H1 (cell line): Measurements from ENCODE around the gene PRCP.

ENCODE experiments used
- POLR2A ChIP-seq, 2 experiments: IDR thresholded peaks; 1 replicate in 1 of 2; 2 replicates in 1 of 2; pipeline ENCODE4 v1.6.1; 2011; ENCODE audit warnings: low read depth in 2 of 2, low read length in 2 of 2, mild to moderate bottlenecking in 2 of 2; ENCODE audit errors: control extremely low read depth in 1 of 2
- SIRT6 ChIP-seq: IDR thresholded peaks from one replicate; pipeline ENCODE4 v1.7.1; 2012; ENCODE audit warnings: low read length, inconsistent platforms
- SP2 ChIP-seq: IDR thresholded peaks from 2 replicates; pipeline ENCODE4 v1.6.1; 2012; ENCODE audit warnings: mild to moderate bottlenecking, low read length, inconsistent platforms
- TBP ChIP-seq: IDR thresholded peaks from 2 replicates; pipeline ENCODE4 v1.6.1; 2011; ENCODE audit warnings: low read depth, low read length, improper control_type of control experiment
- TEAD4 ChIP-seq: IDR thresholded peaks from 2 replicates; pipeline ENCODE4 v1.6.1; 2012; ENCODE audit warnings: low read depth, low read length, inconsistent platforms, mixed read lengths
- TF ChIP-seq, protein P1 (sequence below), 3 experiments: IDR thresholded peaks; 1 replicate in 2 of 3; 2 replicates in 1 of 3; pipeline versions ENCODE4 v1.5.1 to v1.6.1; 2011; ENCODE audit warnings: low read length in 3 of 3, mild to moderate bottlenecking in 3 of 3, inconsistent platforms in 2 of 3, low read depth in 1 of 3, moderate library complexity in 1 of 3; ENCODE audit not compliant: insufficient read depth in 1 of 3; ENCODE audit errors: control extremely low read depth in 1 of 3
- TF ChIP-seq, protein P2 (sequence below): fragments of 300-600 bp; sonication (generic); IDR thresholded peaks from 2 replicates; pipeline ENCODE4 v1.7.1; 2012; ENCODE audit warnings: low read length, moderate library complexity, mild to moderate bottlenecking, inconsistent platforms; ENCODE audit not compliant: insufficient replicate concordance
- TF ChIP-seq, protein P3 (sequence below): IDR thresholded peaks from 2 replicates; pipeline ENCODE4 v1.6.1; 2011; ENCODE audit warnings: low read length, improper control_type of control experiment
- TF ChIP-seq, protein P4 (sequence below): IDR thresholded peaks from 2 replicates; pipeline ENCODE4 v1.6.1; 2012; ENCODE audit warnings: inconsistent platforms

DNA sequence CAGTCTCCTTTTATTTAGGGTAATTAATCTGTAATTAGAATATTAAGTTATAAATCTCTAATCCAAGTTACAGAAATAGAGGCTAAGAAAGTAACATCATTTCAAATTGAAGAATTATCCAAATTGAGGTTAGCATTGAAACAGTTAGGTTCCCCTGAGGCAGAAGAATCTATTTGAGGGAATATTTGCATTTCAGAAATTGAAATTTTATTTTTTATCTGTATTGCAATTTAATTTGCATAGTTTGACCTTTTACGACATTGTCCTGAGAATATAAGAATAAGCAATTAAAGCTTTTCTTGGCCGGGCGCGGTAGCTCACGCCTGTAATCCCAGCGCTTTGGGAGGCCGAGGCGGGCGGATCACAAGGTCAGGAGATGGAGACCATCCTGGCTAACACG, 28.9 kb upstream of the PRCP start:
- TF ChIP-seq, protein P1, sequence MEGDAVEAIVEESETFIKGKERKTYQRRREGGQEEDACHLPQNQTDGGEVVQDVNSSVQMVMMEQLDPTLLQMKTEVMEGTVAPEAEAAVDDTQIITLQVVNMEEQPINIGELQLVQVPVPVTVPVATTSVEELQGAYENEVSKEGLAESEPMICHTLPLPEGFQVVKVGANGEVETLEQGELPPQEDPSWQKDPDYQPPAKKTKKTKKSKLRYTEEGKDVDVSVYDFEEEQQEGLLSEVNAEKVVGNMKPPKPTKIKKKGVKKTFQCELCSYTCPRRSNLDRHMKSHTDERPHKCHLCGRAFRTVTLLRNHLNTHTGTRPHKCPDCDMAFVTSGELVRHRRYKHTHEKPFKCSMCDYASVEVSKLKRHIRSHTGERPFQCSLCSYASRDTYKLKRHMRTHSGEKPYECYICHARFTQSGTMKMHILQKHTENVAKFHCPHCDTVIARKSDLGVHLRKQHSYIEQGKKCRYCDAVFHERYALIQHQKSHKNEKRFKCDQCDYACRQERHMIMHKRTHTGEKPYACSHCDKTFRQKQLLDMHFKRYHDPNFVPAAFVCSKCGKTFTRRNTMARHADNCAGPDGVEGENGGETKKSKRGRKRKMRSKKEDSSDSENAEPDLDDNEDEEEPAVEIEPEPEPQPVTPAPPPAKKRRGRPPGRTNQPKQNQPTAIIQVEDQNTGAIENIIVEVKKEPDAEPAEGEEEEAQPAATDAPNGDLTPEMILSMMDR (IDR thresholded peaks at IDR 0.05; ENCODE audit: control extremely low read depth in 1 of 3, insufficient read depth in 1 of 3, low read depth in 1 of 3, low read length in 3 of 3) = no peak
- TF ChIP-seq POLR2A (IDR thresholded peaks at IDR 0.05; ENCODE audit: control extremely low read depth in 1 of 2, low read depth in 2 of 2, low read length in 2 of 2) (no peak), SP2 (no peak), TEAD4 (no peak), TBP (no peak), SIRT6 (no peak)
- TF ChIP-seq, protein P2, sequence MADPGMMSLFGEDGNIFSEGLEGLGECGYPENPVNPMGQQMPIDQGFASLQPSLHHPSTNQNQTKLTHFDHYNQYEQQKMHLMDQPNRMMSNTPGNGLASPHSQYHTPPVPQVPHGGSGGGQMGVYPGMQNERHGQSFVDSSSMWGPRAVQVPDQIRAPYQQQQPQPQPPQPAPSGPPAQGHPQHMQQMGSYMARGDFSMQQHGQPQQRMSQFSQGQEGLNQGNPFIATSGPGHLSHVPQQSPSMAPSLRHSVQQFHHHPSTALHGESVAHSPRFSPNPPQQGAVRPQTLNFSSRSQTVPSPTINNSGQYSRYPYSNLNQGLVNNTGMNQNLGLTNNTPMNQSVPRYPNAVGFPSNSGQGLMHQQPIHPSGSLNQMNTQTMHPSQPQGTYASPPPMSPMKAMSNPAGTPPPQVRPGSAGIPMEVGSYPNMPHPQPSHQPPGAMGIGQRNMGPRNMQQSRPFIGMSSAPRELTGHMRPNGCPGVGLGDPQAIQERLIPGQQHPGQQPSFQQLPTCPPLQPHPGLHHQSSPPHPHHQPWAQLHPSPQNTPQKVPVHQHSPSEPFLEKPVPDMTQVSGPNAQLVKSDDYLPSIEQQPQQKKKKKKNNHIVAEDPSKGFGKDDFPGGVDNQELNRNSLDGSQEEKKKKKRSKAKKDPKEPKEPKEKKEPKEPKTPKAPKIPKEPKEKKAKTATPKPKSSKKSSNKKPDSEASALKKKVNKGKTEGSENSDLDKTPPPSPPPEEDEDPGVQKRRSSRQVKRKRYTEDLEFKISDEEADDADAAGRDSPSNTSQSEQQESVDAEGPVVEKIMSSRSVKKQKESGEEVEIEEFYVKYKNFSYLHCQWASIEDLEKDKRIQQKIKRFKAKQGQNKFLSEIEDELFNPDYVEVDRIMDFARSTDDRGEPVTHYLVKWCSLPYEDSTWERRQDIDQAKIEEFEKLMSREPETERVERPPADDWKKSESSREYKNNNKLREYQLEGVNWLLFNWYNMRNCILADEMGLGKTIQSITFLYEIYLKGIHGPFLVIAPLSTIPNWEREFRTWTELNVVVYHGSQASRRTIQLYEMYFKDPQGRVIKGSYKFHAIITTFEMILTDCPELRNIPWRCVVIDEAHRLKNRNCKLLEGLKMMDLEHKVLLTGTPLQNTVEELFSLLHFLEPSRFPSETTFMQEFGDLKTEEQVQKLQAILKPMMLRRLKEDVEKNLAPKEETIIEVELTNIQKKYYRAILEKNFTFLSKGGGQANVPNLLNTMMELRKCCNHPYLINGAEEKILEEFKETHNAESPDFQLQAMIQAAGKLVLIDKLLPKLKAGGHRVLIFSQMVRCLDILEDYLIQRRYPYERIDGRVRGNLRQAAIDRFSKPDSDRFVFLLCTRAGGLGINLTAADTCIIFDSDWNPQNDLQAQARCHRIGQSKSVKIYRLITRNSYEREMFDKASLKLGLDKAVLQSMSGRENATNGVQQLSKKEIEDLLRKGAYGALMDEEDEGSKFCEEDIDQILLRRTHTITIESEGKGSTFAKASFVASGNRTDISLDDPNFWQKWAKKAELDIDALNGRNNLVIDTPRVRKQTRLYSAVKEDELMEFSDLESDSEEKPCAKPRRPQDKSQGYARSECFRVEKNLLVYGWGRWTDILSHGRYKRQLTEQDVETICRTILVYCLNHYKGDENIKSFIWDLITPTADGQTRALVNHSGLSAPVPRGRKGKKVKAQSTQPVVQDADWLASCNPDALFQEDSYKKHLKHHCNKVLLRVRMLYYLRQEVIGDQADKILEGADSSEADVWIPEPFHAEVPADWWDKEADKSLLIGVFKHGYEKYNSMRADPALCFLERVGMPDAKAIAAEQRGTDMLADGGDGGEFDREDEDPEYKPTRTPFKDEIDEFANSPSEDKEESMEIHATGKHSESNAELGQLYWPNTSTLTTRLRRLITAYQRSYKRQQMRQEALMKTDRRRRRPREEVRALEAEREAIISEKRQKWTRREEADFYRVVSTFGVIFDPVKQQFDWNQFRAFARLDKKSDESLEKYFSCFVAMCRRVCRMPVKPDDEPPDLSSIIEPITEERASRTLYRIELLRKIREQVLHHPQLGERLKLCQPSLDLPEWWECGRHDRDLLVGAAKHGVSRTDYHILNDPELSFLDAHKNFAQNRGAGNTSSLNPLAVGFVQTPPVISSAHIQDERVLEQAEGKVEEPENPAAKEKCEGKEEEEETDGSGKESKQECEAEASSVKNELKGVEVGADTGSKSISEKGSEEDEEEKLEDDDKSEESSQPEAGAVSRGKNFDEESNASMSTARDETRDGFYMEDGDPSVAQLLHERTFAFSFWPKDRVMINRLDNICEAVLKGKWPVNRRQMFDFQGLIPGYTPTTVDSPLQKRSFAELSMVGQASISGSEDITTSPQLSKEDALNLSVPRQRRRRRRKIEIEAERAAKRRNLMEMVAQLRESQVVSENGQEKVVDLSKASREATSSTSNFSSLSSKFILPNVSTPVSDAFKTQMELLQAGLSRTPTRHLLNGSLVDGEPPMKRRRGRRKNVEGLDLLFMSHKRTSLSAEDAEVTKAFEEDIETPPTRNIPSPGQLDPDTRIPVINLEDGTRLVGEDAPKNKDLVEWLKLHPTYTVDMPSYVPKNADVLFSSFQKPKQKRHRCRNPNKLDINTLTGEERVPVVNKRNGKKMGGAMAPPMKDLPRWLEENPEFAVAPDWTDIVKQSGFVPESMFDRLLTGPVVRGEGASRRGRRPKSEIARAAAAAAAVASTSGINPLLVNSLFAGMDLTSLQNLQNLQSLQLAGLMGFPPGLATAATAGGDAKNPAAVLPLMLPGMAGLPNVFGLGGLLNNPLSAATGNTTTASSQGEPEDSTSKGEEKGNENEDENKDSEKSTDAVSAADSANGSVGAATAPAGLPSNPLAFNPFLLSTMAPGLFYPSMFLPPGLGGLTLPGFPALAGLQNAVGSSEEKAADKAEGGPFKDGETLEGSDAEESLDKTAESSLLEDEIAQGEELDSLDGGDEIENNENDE = no peak
- TF ChIP-seq, protein P3, sequence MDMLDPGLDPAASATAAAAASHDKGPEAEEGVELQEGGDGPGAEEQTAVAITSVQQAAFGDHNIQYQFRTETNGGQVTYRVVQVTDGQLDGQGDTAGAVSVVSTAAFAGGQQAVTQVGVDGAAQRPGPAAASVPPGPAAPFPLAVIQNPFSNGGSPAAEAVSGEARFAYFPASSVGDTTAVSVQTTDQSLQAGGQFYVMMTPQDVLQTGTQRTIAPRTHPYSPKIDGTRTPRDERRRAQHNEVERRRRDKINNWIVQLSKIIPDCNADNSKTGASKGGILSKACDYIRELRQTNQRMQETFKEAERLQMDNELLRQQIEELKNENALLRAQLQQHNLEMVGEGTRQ = no peak
- TF ChIP-seq, protein P4, sequence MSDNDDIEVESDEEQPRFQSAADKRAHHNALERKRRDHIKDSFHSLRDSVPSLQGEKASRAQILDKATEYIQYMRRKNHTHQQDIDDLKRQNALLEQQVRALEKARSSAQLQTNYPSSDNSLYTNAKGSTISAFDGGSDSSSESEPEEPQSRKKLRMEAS = no peak
